ENCODE results near the gene MED7. TPM values are rescaled to one million over a fixed set of nuclear protein-coding genes. Genes with fewer than 3 reads are reported as not detected.

The MED7 gene
- polyA plus RNA-seq, 2 of the 4 experiments (the other 2 are of a cell fraction): 22.6 to 23.0 TPM

- TF ChIP-seq HMGXB4 (CRISPR knock-in tag; IDR thresholded peaks at IDR 0.05; ENCODE audit: borderline replicate concordance): no peak
- no peak for TF ChIP-seq SREBF2 (IDR thresholded peaks at IDR 0.05)
These were observed 46.6 kb upstream of the MED7 start (continued) for GRCh38 chr5:157189223-157189622.

- DNase-seq (ENCODE audit: low read depth in 1 of 2, low spot score in 1 of 2): no peak
- Histone ChIP-seq H3K4me3 (no peak overlapping the region), H3K4me1 (no peaks in the 10 kb centered on the region), H3K27ac (no peak overlapping the region), H3K4me2 (no peak overlapping the region), H3K9me3 (peaks cover 6% of the 10 kb centered on the region; the same call in 2 of the 3 replicates)
- TF ChIP-seq BCL3 (IDR thresholded peaks at IDR 0.05) (no peak), JUN (IDR thresholded peaks at IDR 0.05) (no peak), POLR2AphosphoS2 (conservative IDR thresholded peaks at IDR 0.05; ENCODE audit: low read length) (no peak), KDM5A (IDR thresholded peaks at IDR 0.05) (no peak), ZSCAN20 (CRISPR knock-in tag; IDR thresholded peaks at IDR 0.05) (no peak)
- no peak for FAIRE-seq
- no peak for ATAC-seq
- POLR2A ChIA-PET: interaction anchor here (0.6 kb wide), 1 partner anchor 542 kb away, joined by 4 read pairs; no protein-coding TSS in a partner anchor
- CTCF ChIA-PET: interaction anchor here (1.8 kb wide), 1 partner anchor 19 kb away, joined by 3 read pairs; no protein-coding TSS in a partner anchor
These were observed 45.6 kb upstream of the MED7 start for GRCh38 chr5:157188270-157188669.

- Histone ChIP-seq H3K4me3 (no peak overlapping the region), H3K9me3 (peaks cover 4% of the 10 kb centered on the region; the same call in 1 of the 3 replicates), H3K27ac (no peak overlapping the region), H3K4me2 (no peak overlapping the region), H3K4me1 (no peaks in the 10 kb centered on the region)
- no peak for DNase-seq (ENCODE audit: low read depth in 1 of 2, low spot score in 1 of 2)
- WGBS (ENCODE audit: missing lambda C conversion rate): 20% methylated on average over 5 of the region's 5 CpGs
- CTCF ChIA-PET: interaction anchor here (1.8 kb wide), 1 partner anchor 18 kb away, joined by 3 read pairs; no protein-coding TSS in a partner anchor
- no peak for ATAC-seq
- POLR2A ChIA-PET: interaction anchor here (0.6 kb wide), 1 partner anchor 23 kb away, joined by 8 read pairs; no protein-coding TSS in a partner anchor
- no peak for TF ChIP-seq FOSL2 (IDR thresholded peaks at IDR 0.05)
- TF ChIP-seq FOSL2 (CRISPR knock-in tag; IDR thresholded peaks at IDR 0.05): no peak
- TF ChIP-seq CBX2 (IDR thresholded peaks at IDR 0.05; ENCODE audit: borderline replicate concordance, low read depth): no peak
- TF ChIP-seq ZFP36 (IDR thresholded peaks at IDR 0.05; ENCODE audit: borderline replicate concordance, partially characterized antibody): no peak
- TF ChIP-seq HES2 (IDR thresholded peaks at IDR 0.05): no peak
- TF ChIP-seq CHD2 (IDR thresholded peaks at IDR 0.05; ENCODE audit: low read length, partially characterized antibody): no peak
- no peak for TF ChIP-seq HMGXB4 (CRISPR knock-in tag; IDR thresholded peaks at IDR 0.05; ENCODE audit: borderline replicate concordance)
- no peak for TF ChIP-seq USF2 (IDR thresholded peaks at IDR 0.05)
- TF ChIP-seq POLR2AphosphoS2 (conservative IDR thresholded peaks at IDR 0.05; ENCODE audit: low read length): no peak
- TF ChIP-seq NPAS2 (CRISPR knock-in tag; IDR thresholded peaks at IDR 0.05; ENCODE audit: borderline replicate concordance): no peak
- TF ChIP-seq FOXS1 (CRISPR knock-in tag; IDR thresholded peaks at IDR 0.05): no peak
- no peak for TF ChIP-seq CTCF (IDR thresholded peaks at IDR 0.05)
- FAIRE-seq: no peak
These were observed 44.5 kb upstream of the MED7 start for GRCh38 chr5:157187046-157187754.
